Ishikawa (cell line): ENCODE results near the gene ANKRD44.

Experiments used
- CEBPB ChIP-seq: IDR thresholded peaks from 2 replicates; pipeline ENCODE4 v1.6.1; 2012
- CREB1 ChIP-seq: IDR thresholded peaks from 2 replicates; pipeline ENCODE4 v1.6.1; 2012; ENCODE audit warnings: low read depth
- EGR1 ChIP-seq: IDR thresholded peaks from 2 replicates; pipeline ENCODE4 v1.6.1; 2012
- EP300 ChIP-seq: IDR thresholded peaks from 2 replicates; pipeline ENCODE4 v1.6.1; 2012; ENCODE audit warnings: borderline replicate concordance
- FOXM1 ChIP-seq: IDR thresholded peaks from 2 replicates; pipeline ENCODE4 v1.6.1; 2012; ENCODE audit warnings: low read depth, borderline replicate concordance
- MAX ChIP-seq: IDR thresholded peaks from 2 replicates; pipeline ENCODE4 v1.6.1; 2012
- NFIC ChIP-seq: IDR thresholded peaks from 2 replicates; pipeline ENCODE4 v1.6.1; 2012
- RAD21 ChIP-seq: IDR thresholded peaks from 2 replicates; pipeline ENCODE4 v1.6.1; 2012; ENCODE audit warnings: low read depth
- REST ChIP-seq: IDR thresholded peaks from 2 replicates; pipeline ENCODE4 v1.6.1; 2012; ENCODE audit warnings: low read depth, mild to moderate bottlenecking
- TAF1 ChIP-seq: IDR thresholded peaks from 2 replicates; pipeline ENCODE4 v1.6.1; 2012; ENCODE audit warnings: low read depth, mild to moderate bottlenecking
- TCF12 ChIP-seq: IDR thresholded peaks from 2 replicates; pipeline ENCODE4 v1.6.1; 2012; ENCODE audit warnings: low read depth
- TEAD4 ChIP-seq: IDR thresholded peaks from 2 replicates; pipeline ENCODE4 v1.6.1; 2012
- USF1 ChIP-seq: IDR thresholded peaks from 2 replicates; pipeline ENCODE4 v1.6.1; 2012
- YY1 ChIP-seq: IDR thresholded peaks from 2 replicates; pipeline ENCODE4 v1.6.1; 2012; ENCODE audit warnings: low read depth
- ZBTB7A ChIP-seq: IDR thresholded peaks from 2 replicates; pipeline ENCODE4 v1.6.1; 2012; ENCODE audit warnings: low read depth

The ANKRD44 gene

GRCh38 chr2:197207106-197207505, 103.5 kb downstream of the ANKRD44 start:
- TF ChIP-seq FOXM1, result no peak

- TF ChIP-seq TCF12, result no peak
- TF ChIP-seq USF1, result no peak
- no peak for TF ChIP-seq TAF1
- no peak for TF ChIP-seq CREB1
- no peak for TF ChIP-seq EGR1
Observed at GRCh38 chr2:197205585-197206215, 104.9 kb downstream of the ANKRD44 start.

- no peak for TF ChIP-seq REST
Observed at GRCh38 chr2:197204519-197205250, 105.9 kb downstream of the ANKRD44 start.

GRCh38 chr2:197201874-197202273, 108.7 kb downstream of the ANKRD44 start:
- no peak for TF ChIP-seq FOXM1
- TF ChIP-seq CREB1, result no peak
- no peak for TF ChIP-seq TEAD4
- TF ChIP-seq YY1, result no peak
- no peak for TF ChIP-seq EP300
- no peak for TF ChIP-seq TAF1
- no peak for TF ChIP-seq REST
- no peak for TF ChIP-seq TCF12
- TF ChIP-seq NFIC, result no peak
- no peak for TF ChIP-seq CEBPB
- TF ChIP-seq ZBTB7A, result no peak
- TF ChIP-seq EGR1, result no peak
- TF ChIP-seq RAD21, result no peak

GRCh38 chr2:197200762-197201058, 109.9 kb downstream of the ANKRD44 start:
- TF ChIP-seq MAX, result no peak

GRCh38 chr2:197200051-197200761, 110.4 kb downstream of the ANKRD44 start:
- no peak for TF ChIP-seq EGR1
- TF ChIP-seq MAX, result no peak
- no peak for TF ChIP-seq TEAD4
- no peak for TF ChIP-seq ZBTB7A
- no peak for TF ChIP-seq RAD21
- TF ChIP-seq USF1, result no peak
- no peak for TF ChIP-seq CREB1
- TF ChIP-seq TAF1, result no peak

- TF ChIP-seq CEBPB (no peak), USF1 (no peak), MAX (no peak), TEAD4 (no peak), RAD21 (no peak), YY1 (no peak), EP300 (no peak), REST (no peak), TCF12 (no peak), FOXM1 (no peak), EGR1 (no peak), CREB1 (no peak), TAF1 (no peak), NFIC (no peak), ZBTB7A (no peak)
Observed at GRCh38 chr2:197198890-197199289, 111.7 kb downstream of the ANKRD44 start.
